Epithelial cell of esophagus (primary cell): ENCODE results near the gene CTSL.

Experiments
- DNase-seq: peaks from one replicate; pipeline ENCODE4 v3.0.0; 2010; ENCODE audit warnings: low read depth
- H3K4me3 ChIP-seq: 2 replicates; pipeline ENCODE4 v1.5.1; 2011; ENCODE audit warnings: mild to moderate bottlenecking, low read length, control low read depth
- CTCF ChIP-seq: IDR thresholded peaks from 2 replicates; pipeline ENCODE4 v1.5.1; 2011; ENCODE audit warnings: low read depth, mild to moderate bottlenecking, low read length, control low read depth, inconsistent platforms; ENCODE audit not compliant: insufficient read depth; ENCODE audit errors: missing control alignments

The CTSL gene

GRCh38 chr9:87718852-87719612, 6.9 kb upstream of the CTSL start:
- TF ChIP-seq CTCF: no peak

DNA sequence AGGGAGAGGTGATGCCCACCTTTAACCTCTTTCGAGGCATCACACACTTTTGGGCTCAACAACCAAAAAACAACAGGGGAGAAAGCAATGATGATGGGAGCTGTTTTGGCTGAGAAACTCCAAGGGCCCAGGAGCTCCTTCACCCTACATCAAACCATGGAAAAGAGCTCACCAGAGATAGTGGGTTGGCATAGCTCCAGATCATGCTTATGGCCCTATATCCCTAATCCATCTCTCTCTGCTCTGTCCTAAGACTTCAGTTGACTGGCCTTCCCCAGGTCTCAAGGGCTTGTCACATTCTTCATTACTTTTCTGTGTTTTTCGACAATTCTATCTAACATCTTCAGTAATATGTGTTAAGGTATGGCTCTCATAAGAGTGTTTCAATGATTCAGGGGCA, 5.7 kb upstream of the CTSL start:
- H3K4me3 ChIP-seq: no peak overlapping the region
- no peak for DNase-seq
- no peak for TF ChIP-seq CTCF

More at GRCh38 chr9:87718852-87719612, 6.9 kb upstream of the CTSL start:
- no peak for DNase-seq
- H3K4me3 ChIP-seq: no peak overlapping the region

DNA sequence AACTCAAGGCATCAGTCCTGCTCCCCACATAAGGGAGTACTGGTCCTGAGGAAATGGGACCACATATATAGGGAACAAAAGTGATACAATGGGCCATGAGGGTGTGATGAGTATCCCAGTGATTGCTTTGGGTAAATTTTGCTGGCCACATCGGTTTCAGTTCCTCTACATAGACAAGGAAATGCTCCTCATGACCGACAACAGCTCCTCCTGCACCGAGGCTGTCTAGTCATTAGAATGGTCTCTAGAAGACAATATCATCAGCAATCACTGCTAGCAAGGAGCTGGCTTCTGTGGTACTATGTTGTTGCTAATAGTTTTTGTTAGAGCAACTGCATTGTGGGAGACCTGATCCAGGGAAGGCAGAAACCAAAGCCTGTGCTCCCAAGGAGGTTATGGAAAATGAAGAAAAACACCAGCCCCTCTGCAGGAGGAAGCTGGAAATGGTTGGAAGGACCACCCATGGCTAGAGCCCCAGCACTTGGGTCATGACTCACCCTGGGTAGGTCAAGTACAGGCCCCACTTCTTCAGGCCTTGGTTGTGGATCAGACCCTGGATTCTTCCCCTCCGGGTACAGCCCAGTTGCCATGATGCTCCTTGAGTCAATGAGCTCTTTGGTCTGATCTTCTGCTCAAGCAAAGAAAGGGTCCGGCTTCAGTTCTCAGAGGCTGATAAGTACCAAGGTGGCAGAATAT, 3.4 kb upstream of the CTSL start:
- no peak for TF ChIP-seq CTCF
- no peak for DNase-seq
- no peak overlapping the region for H3K4me3 ChIP-seq

DNA sequence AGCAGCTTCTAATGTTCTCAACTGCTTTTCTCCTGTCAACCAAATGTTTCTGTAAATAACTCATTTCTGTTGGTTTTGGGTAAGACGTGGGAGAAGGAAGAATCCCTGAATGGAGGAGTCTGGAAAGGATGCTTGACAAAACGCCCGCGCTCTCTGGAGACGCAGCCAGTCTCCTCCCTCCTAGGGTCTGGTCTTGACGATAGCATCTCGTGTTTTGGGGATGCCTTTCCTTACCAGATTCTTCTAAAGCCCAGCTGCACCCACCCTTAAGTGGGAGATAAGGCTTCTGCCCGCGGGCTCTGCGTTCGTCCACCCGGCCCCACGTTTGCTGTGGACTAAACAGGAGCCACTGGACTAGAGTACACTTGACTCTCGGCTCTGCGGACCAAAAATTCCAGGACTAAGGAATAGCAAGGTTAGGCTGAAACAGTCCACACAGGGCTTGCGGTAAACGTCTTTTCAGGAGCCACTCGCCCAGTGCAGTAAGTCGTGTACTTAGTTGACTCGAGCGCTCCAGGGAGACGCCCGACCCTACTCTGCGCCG, 491 bp upstream of the CTSL start:
- H3K4me3 ChIP-seq: peak overlapping the region; percentile 73
- TF ChIP-seq CTCF: no peak
- peak; percentile 6 for DNase-seq

DNA sequence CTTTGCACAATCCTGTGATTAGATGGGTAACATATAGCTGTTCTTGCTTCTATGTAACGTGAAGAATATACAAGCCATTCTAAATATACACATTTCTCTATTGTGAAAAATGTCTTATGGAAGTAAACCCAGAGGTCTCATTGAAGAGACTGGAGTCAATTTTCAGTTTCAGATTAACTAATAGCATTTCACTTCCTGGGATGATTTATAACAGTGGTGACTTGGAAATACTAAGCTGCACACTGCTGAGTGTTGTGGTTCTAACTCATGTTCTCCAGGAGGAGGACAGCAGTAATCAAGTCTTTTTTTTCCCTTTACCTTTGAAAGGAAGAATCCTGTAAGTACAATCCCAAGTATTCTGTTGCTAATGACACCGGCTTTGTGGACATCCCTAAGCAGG, 3.3 kb downstream of the CTSL start:
- H3K4me3 ChIP-seq: no peak overlapping the region
- no peak for TF ChIP-seq CTCF
- no peak for DNase-seq

- no peak for TF ChIP-seq CTCF
- no peak for DNase-seq
- H3K4me3 ChIP-seq: no peak overlapping the region
These were observed 5.4 kb downstream of the CTSL start for GRCh38 chr9:87731321-87731720.
